Muscle layer of duodenum (tissue), 2 donors: Measurements from ENCODE around the gene ZDHHC14.
"Not testable (repeated sequence)": the region's sequence is repeated elsewhere in the genome, so short reads cannot be mapped to it uniquely, and the experiment has no call there.

Experiments used
- H3K27ac ChIP-seq: one replicate; pipeline ENCODE4 v1.7.0; 2013; ENCODE audit warnings: mild to moderate bottlenecking, low read length
- H3K27me3 ChIP-seq: one replicate; pipeline ENCODE4 v1.7.0; 2013; ENCODE audit warnings: low read depth, mild to moderate bottlenecking, control low read depth, low read length
- H3K36me3 ChIP-seq, 2 donors: one replicate each; pipeline ENCODE4 v1.7.0; 2013; ENCODE audit warnings: low read length in 2 of 2, control low read depth in 1 of 2, mild to moderate bottlenecking in 1 of 2; ENCODE audit not compliant: insufficient read depth in 2 of 2, control insufficient read depth in 1 of 2
- H3K4me1 ChIP-seq, 2 donors: one replicate each; pipeline ENCODE4 v1.7.0; 2013; ENCODE audit warnings: low read length in 2 of 2, mild to moderate bottlenecking in 2 of 2, control low read depth in 1 of 2, moderate library complexity in 1 of 2; ENCODE audit not compliant: insufficient read depth in 2 of 2, control insufficient read depth in 1 of 2
- H3K4me3 ChIP-seq, 2 donors: one replicate each; pipeline ENCODE4 v1.7.0; 2013; ENCODE audit warnings: low read length in 2 of 2, low read depth in 1 of 2, mild to moderate bottlenecking in 1 of 2
- H3K9me3 ChIP-seq, 2 donors: one replicate each; pipeline ENCODE4 v1.7.0; 2013; ENCODE audit warnings: low read length in 2 of 2, control low read depth in 1 of 2, mild to moderate bottlenecking in 1 of 2; ENCODE audit not compliant: control insufficient read depth in 1 of 2
- donor health status: healthy.

ZDHHC14 gene

DNA sequence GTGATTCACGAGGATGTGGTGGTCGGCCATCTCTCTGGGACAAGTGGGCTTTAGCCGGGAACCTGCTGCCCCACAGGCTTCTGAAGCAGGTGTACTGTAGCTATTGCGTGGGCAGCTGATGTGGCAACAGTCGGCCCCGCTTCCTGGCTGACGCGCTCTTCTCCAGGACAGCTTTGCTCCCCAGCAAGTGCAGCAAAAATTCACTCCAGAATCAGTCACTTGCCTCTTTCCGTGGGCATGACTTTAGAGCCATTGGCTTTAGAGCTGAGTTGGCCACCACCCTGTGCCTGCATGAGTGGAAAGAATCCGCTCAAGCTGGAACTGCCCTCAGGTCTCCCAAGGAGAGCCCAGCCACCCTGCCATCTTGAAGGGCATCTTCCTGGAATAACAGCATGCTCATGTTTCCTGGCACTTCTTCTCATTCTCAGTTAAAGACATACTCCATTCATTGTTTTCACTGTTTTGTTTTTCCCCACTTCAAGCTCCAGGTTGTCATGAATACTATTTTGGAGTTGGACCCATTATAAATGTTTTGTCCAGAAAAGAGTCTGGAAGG lies 178.3 kb downstream of the ZDHHC14 start:
- H3K36me3 ChIP-seq = no peaks in the 10 kb centered on the region
- no peak overlapping the region for H3K27ac ChIP-seq
- no peaks in the 10 kb centered on the region for H3K9me3 ChIP-seq
- H3K27me3 ChIP-seq = no peaks in the 10 kb centered on the region
- no peaks in the 10 kb centered on the region for H3K4me1 ChIP-seq
- H3K4me3 ChIP-seq = no peak overlapping the region

DNA sequence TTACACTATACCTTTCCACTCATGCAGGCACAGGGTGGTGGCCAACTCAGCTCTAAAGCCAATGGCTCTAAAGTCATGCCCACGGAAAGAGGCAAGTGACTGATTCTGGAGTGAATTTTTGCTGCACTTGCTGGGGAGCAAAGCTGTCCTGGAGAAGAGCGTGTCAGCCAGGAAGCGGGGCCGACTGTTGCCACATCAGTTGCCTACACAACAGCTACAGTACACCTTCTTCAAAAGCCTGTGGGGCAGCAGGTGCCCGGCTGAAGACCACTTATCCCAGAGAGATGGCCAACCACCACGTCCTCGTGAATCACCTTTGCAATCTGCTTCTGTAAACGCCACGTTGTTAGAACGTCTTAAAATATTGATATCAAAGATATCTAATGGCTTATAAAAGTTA lies 179.1 kb downstream of the ZDHHC14 start:
- H3K4me1 ChIP-seq, H3K27ac ChIP-seq, H3K27me3 ChIP-seq, H3K9me3 ChIP-seq, H3K36me3 ChIP-seq, H3K4me3 ChIP-seq: not testable (repeated sequence)

DNA sequence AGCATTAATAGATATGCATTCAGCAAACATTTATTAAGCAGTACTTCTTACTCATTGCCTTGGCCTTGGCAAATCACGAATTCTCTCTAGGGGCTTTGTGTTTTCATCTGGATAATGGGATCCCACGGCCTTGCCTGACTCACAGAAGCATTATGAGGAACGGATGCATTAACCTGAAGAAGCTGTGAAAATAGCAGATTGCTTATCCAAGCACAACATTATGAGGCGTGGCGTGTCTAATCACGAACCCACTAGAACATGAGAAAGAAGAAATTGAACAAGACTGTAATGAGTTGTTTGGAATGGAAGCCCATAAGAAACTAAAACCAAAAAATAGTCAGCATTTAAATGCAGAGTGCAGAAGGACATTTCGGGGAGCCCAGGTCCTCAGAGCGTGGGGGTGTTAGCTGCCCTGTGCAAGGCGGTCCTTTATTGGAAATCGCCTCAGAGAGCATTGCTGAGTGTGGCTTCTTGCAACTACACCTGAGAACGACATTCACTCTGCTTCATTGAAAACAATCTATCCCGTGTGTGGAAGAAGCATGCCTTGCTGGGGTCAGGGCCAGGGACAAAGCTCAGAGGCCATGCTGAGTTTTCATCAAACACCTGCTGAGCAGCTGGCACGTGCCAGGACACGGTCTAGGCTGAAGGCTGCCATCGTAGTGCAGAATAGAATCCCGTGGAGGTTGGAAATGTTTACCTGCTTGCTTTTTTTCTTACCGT lies 179.9 kb downstream of the ZDHHC14 start:
- H3K9me3 ChIP-seq = no peaks in the 10 kb centered on the region
- no peaks in the 10 kb centered on the region for H3K36me3 ChIP-seq
- H3K4me3 ChIP-seq = no peak overlapping the region
- no peaks in the 10 kb centered on the region for H3K4me1 ChIP-seq
- no peaks in the 10 kb centered on the region for H3K27me3 ChIP-seq
- H3K27ac ChIP-seq = no peak overlapping the region

DNA sequence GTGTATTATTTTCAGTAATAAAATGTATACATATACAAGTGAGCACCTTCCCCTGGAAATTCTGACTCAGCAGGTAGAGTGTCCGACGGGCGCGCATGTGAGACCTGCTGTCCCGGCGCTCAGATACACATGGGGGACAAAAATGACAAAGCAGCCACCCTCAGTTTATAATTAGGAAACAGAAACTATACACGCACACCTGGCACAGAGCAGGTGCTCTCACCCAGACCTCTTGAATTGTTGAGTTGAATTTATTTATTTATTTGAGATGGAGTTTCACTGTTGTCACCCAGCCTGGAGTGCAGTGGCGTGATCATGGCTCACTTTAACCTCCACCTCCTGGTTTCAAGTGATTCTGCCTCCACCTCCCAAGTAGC lies 180.4 kb downstream of the ZDHHC14 start:
- Histone ChIP-seq H3K4me3 (no peak overlapping the region), H3K36me3 (no peaks in the 10 kb centered on the region), H3K27ac (no peak overlapping the region), H3K9me3 (no peaks in the 10 kb centered on the region), H3K4me1 (no peaks in the 10 kb centered on the region), H3K27me3 (no peaks in the 10 kb centered on the region)

DNA sequence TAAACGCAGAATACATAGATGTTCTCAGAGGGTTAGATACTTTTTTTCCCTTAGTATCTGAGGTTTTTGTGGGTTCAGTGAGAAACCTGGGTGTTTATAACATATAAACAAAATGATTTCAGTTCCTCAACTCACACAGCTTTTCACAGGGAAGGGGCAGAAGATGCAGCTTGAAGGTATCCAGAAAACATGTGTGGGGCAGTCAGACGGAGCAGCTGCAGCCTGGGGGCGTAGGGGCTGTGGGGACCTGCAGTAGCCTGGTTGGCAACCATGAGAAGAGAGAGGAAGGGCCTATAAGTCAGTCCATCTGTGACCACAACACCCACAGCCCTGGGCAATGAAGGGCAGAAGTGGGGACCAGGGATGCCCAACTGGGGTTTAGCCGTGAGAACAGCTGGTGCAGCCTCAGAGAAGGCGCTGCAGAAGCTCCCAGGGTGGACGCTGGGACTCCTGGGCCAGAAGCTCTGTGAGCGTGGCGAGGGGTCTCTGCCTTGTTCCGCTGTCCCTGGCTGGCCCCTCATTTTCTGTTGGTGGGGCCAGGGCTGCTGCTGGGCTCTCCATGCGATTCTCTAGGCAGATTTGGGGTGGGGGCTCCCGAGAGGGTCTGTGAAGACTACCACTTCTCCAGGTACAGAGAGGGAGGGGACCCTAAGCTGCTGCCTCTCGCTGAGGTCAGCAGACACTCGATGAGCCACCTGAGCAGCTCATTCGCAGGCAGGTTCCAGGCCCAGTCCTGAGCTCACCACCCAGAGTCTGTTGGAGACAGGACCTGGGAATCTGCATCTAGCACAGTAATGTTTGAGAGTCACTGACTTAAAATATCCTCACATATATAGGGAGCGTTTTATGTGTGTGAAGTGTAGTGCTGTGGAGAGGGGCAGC lies 181.2 kb downstream of the ZDHHC14 start:
- H3K27me3 ChIP-seq = no peaks in the 10 kb centered on the region
- no peaks in the 10 kb centered on the region for H3K9me3 ChIP-seq
- H3K27ac ChIP-seq = no peak overlapping the region
- H3K4me1 ChIP-seq = no peaks in the 10 kb centered on the region
- H3K4me3 ChIP-seq = no peak overlapping the region
- no peaks in the 10 kb centered on the region for H3K36me3 ChIP-seq

DNA sequence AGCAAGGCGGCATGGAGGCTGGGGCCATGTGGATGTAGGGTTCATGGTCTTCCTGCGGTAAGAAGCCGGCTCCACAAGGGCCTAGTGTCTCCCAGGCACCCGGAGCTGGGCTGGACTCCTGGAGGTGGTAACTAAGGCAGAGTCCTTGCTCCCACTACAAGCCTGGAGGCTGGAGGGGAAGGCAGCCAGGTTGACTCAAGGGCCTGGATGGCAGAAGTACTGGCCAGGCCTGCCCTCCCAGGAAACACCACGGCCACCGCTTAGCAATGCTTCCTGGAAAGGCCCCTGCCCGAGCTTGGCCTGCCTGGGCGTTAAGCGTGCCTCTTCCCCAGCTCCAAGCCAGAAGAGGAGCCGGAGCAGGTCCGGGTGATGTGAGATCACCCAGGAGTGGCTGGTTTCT lies 182.0 kb downstream of the ZDHHC14 start:
- no peaks in the 10 kb centered on the region for H3K4me1 ChIP-seq
- no peaks in the 10 kb centered on the region for H3K9me3 ChIP-seq
- no peak overlapping the region for H3K4me3 ChIP-seq
- H3K36me3 ChIP-seq = no peaks in the 10 kb centered on the region
- H3K27me3 ChIP-seq = no peaks in the 10 kb centered on the region
- no peak overlapping the region for H3K27ac ChIP-seq

DNA sequence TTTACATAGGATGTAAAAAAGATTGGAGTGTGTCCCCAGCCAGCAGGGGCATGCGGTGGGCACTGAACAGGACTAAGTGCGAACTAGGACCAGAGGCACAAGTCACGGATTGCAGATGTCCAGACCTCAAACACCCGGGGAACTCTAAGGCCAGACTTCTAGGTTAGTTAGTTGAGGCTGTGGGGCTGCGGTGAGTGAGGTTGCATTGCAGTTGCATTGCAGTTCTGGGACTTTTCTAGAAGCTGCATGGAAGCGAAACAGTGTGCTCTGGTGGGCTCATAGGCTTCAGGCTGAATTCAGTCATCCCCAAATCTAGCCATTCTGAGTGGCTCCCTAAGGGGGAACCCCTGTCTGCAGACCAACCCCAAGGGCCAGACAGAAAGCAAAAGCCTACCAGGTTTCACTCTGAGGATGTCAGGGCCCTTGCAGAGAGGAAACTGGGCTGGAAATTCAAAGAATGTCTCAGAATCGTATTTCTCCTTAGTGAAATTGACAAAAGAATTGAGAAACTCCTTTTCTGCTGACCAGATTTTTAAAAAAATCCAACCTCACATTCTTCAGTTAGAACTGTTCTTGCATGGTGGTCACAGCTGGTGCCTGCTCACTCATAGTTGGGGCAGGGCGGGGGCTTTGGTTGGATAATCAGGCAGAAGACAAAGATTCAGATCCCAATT lies 182.8 kb downstream of the ZDHHC14 start:
- Histone ChIP-seq H3K4me1 (no peaks in the 10 kb centered on the region), H3K9me3 (no peaks in the 10 kb centered on the region), H3K27me3 (no peaks in the 10 kb centered on the region), H3K36me3 (no peaks in the 10 kb centered on the region), H3K4me3 (no peak overlapping the region), H3K27ac (no peak overlapping the region)

DNA sequence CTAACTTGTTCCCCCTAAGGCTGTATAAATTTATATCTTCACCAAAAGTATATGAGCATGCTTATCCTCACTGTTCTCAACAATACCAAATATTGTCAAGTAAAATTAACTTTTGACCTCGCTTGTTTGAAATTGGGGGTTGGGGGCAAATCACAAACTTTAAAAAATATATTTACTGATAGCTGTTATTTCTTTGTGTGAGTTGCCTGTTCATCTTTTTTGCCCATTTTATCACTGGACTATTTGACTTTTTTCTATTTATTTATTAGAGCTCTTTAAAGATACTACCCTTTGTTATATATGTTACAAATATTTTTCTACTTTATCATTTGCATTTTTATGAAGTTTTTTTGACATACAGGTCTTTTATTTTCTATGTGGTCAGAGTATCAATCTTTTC lies 187.7 kb downstream of the ZDHHC14 start:
- Histone ChIP-seq H3K4me3 (no peak overlapping the region), H3K36me3 (no peaks in the 10 kb centered on the region), H3K27ac (no peak overlapping the region), H3K4me1 (no peaks in the 10 kb centered on the region), H3K27me3 (no peaks in the 10 kb centered on the region), H3K9me3 (no peaks in the 10 kb centered on the region)

- Histone ChIP-seq H3K36me3 (no peaks in the 10 kb centered on the region), H3K4me3 (no peak overlapping the region), H3K9me3 (no peaks in the 10 kb centered on the region), H3K27me3 (no peaks in the 10 kb centered on the region), H3K4me1 (no peaks in the 10 kb centered on the region), H3K27ac (no peak overlapping the region)
These were observed 188.6 kb downstream of the ZDHHC14 start for GRCh38 chr6:157569543-157569942.

DNA sequence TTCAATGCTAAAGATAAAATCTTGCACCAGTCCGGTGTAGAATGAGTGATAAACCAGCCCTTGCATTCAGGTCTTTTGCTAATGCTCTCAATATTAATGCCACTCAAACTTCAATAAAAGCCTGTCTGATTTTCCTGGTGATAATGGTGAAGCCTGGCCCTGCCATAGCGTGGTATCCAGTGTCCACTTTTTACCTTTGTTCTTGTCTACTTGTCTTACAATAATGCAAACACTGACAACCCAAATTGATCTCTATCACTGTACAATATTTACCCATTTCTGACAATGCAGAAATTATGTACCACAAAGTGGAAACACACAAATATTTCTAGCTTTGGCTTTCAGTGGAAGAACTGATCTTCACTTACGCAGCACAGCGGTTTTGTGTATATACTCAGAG lies 189.1 kb downstream of the ZDHHC14 start:
- Histone ChIP-seq H3K4me1 (no peaks in the 10 kb centered on the region), H3K27ac (no peak overlapping the region), H3K9me3 (no peaks in the 10 kb centered on the region), H3K4me3 (no peak overlapping the region), H3K27me3 (no peaks in the 10 kb centered on the region), H3K36me3 (no peaks in the 10 kb centered on the region)

GRCh38 chr6:157570752-157571151 lies 189.8 kb downstream of the ZDHHC14 start:
- no peaks in the 10 kb centered on the region for H3K36me3 ChIP-seq
- no peaks in the 10 kb centered on the region for H3K9me3 ChIP-seq
- no peaks in the 10 kb centered on the region for H3K4me1 ChIP-seq
- no peaks in the 10 kb centered on the region for H3K27me3 ChIP-seq
- H3K27ac ChIP-seq = no peak overlapping the region
- no peak overlapping the region for H3K4me3 ChIP-seq
